DOHH2 (cell line): Measurements from ENCODE around the gene ST3GAL3.

ENCODE experiments used
- CTCF ChIP-seq: fragments of 200-600 bp; sonication (generic); IDR thresholded peaks from one replicate; pipeline ENCODE4 v1.5.1; 2014; ENCODE audit warnings: antibody characterized with exemption, mild to moderate bottlenecking, low read depth, low read length; ENCODE audit not compliant: poor library complexity, severe bottlenecking
- EZH2phosphoT487 ChIP-seq: fragments of 200-600 bp; sonication (generic); IDR thresholded peaks from 2 replicates; pipeline ENCODE4 v1.6.1; 2017; ENCODE audit warnings: borderline replicate concordance, mild to moderate bottlenecking, antibody characterized with exemption, low read length, moderate library complexity, mixed read lengths

DNA sequence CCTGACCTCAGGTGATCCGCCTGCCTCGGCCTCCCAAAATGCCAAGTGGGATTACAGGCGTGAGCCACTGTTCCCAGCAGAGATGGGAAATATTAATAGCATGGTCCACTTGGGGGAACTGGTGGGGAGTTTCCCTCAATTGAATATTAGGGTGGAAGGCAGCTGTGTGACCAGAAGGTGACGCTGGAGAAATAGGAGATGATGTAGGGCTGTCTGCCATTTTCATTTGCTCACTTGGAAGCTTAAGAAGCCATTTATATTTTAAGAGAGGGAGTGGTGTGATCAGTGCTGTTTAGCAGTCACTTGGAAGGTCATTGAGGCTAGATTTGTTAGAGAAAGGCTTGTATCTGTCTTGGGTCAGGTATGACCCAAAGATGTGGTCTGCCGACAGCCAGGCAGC is 37.5 kb upstream of the ST3GAL3 start:
- TF ChIP-seq CTCF, result no peak
- no peak for TF ChIP-seq EZH2phosphoT487
